ENCODE data around the gene SLC48A1.

The SLC48A1 gene

DNA sequence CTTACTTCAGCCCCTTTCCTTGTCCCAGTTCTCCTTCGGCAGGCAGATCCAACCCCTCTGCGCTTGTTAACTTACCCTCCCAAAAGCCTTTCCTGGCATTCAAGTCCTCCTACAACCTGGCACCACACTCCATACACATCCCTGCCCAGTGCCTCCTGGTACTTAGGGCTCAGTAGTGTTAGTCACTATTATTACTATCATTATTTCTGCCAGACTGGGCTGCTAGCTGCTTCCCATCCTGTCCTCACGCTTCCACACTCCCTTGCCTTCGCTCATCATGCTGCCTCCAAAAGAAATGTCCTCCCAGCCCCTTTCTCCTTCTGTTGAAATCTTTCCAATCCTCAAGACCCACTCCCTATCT is 48.3 kb downstream of the SLC48A1 start:
- no peak for DNase-seq (ENCODE audit: extremely low read depth, low read depth)
- TF ChIP-seq, protein P1, sequence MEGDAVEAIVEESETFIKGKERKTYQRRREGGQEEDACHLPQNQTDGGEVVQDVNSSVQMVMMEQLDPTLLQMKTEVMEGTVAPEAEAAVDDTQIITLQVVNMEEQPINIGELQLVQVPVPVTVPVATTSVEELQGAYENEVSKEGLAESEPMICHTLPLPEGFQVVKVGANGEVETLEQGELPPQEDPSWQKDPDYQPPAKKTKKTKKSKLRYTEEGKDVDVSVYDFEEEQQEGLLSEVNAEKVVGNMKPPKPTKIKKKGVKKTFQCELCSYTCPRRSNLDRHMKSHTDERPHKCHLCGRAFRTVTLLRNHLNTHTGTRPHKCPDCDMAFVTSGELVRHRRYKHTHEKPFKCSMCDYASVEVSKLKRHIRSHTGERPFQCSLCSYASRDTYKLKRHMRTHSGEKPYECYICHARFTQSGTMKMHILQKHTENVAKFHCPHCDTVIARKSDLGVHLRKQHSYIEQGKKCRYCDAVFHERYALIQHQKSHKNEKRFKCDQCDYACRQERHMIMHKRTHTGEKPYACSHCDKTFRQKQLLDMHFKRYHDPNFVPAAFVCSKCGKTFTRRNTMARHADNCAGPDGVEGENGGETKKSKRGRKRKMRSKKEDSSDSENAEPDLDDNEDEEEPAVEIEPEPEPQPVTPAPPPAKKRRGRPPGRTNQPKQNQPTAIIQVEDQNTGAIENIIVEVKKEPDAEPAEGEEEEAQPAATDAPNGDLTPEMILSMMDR (IDR thresholded peaks at IDR 0.05; ENCODE audit: low read depth, low read length), result no peak

DNA sequence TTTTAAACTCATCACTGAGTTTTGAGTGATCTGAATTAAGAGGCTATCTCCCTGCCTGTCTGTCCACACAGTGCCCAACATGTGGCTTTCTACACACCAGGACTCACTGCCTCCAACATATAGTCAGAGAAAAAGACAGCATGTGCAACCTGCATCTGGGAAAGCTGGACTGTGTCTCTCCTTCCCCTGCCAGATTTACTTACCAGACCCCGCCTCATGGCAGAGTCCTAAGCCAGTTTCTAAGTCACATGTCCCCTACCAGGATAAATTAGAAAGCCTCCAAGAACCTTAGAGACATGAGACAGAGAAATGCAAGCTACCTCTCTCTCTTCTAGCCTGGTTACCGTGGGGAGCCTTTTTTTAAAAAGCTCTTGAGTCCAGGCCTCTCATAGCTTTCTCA is 49.4 kb downstream of the SLC48A1 start:
- DNase-seq (ENCODE audit: extremely low read depth, low read depth), result no peak
- TF ChIP-seq, protein P1 (IDR thresholded peaks at IDR 0.05; ENCODE audit: low read depth, low read length), result no peak

DNA sequence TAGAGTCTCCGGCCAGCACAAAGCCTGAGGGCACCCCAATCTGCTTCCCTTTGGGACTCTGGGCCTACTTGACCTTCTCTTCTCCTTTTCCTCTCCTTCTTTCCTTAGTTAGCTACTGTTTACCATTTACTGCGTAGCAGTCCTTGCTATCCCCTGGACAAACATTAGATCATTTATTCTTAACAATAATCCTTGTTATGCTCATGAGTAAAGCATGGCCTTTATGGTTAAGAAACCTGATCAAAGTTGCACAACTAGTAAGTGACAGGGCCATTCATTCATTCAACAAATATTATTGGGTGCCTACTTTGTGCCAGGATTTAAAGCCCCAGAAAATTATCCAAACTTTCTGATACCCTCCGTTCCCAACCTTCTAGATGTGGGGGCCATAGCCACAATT is 49.8 kb downstream of the SLC48A1 start:
- no peak for DNase-seq (ENCODE audit: extremely low read depth, low read depth)
- TF ChIP-seq, protein P1 (IDR thresholded peaks at IDR 0.05; ENCODE audit: low read depth, low read length), result no peak

DNA sequence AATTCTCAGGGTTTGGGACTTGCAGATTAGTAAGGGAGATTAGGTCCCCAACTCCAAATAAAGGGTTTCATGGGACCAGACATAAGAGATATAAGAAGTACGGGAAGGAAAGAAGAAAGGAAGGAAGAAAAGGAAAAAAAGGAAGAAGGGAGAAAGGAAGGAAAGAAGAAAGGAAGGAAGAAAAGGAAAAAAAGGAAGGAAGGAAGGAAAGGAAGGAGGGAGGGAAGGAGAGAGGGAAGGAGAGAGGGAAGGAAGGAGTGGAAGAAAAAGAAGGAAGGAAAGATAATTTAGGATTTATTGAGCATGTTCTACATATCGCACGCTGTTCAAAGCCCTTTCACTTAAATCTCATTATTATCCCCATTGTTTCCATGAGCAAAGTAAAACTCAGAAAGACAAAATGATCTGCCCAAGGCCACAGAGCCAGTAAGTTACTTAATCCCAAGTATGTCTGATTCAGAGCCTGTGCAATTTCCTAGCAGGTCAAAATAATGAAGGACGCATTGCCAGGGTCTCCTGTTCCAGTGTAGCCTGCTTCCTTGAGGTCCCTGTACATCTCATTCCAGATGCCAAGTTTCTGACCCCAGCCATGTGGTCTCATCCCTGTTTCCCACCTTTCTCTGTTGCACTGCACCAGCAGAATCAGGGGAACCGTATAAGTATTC is 50.5 kb downstream of the SLC48A1 start:
- no peak for DNase-seq (ENCODE audit: extremely low read depth, low read depth)
- TF ChIP-seq, protein P1 (IDR thresholded peaks at IDR 0.05; ENCODE audit: low read depth, low read length), result no peak

DNA sequence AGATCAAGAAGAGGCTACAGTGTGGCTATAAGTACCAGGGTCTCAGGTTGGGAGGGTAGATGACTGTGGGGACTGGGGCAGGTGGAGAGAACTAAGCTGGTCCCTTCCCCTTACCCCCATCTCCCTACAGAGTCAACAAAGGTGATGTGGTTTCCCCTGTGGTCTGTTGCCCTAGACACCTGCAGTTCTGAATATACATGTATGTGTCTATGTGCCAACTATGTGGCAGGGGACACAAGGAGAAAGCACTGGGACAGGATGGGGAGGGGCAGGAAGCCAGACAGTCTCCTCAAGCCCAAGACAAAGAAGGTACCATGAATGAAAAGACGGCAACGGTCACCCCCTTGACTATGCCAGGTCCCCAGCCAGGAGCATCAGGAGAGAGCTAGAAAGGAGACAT is 51.2 kb downstream of the SLC48A1 start:
- TF ChIP-seq, protein P1 (IDR thresholded peaks at IDR 0.05; ENCODE audit: low read depth, low read length), result no peak
- no peak for DNase-seq (ENCODE audit: extremely low read depth, low read depth)

DNA sequence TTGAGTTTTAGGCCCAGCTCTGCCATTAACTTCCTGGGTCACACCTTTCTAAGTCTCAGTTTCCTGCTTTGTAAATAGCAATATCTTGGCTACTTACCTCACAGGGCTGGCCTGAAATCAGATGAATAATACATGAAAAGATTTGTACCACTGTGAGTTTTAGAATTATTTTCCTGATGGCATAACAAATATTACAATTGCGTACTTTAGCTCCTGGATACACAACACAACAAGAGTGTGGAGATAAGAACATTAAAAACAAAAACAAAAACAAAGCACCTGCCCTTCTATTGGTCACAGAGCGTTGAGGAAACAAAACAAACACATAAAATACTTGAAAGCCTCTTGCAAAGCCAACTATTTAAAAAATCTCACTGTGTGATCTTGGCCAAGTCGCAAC is 51.6 kb downstream of the SLC48A1 start:
- TF ChIP-seq, protein P1 (IDR thresholded peaks at IDR 0.05; ENCODE audit: low read depth, low read length), result no peak
- DNase-seq (ENCODE audit: extremely low read depth, low read depth), result no peak

DNA sequence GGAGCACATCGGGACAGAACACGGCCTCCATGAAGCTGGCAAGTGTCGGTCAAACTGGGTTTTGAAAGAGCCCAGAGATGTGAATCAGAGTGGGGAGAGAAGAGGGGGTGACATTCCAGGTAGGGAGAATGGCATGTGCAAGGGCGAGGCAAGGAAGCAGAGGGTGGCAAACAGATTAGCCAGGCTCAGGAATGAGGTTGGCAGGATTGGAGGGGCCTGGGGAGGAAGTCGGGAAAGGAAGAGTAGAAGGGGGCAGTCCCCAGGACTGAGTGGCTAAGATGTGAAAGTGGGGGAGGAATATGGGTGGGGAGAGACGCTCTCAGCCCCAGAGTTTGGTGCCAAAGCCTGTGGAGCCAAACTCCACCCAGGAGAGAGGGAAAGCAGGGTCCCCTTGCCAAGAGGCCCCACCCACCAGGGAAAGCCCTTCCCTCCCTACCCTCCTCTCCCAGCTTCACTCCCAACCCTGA is 52.2 kb downstream of the SLC48A1 start:
- TF ChIP-seq, protein P1 (IDR thresholded peaks at IDR 0.05; ENCODE audit: low read depth, low read length), result no peak
- DNase-seq (ENCODE audit: extremely low read depth, low read depth), result no peak

Data from AG09319 (cell line).